Neural cell (in vitro differentiated cells): ENCODE data around the gene GOLGA2. TPM values are rescaled to one million over a fixed set of nuclear protein-coding genes. Genes with fewer than 3 reads are reported as not detected.

ENCODE experiments used
- H2AFZ ChIP-seq: fragments of 200-600, 300-800 bp; sonication (generic), shearing (Covaris generic); 2 replicates; pipeline ENCODE4 v1.6.0; 2014; ENCODE audit warnings: low read depth, mild to moderate bottlenecking, antibody characterized with exemption, low read length, moderate library complexity
- H3F3A ChIP-seq: fragments of 200-600 bp; shearing (Covaris generic); 2 replicates; pipeline ENCODE4 v1.6.1; 2016; ENCODE audit warnings: mild to moderate bottlenecking, moderate library complexity, mixed read lengths, antibody characterized with exemption, low read length; ENCODE audit not compliant: insufficient read depth, poor library complexity, severe bottlenecking
- H3K27ac ChIP-seq: fragments of 200-600, 300-800 bp; sonication (generic), shearing (Covaris generic); 2 replicates; pipeline ENCODE4 v1.5.1; 2014; ENCODE audit warnings: mild to moderate bottlenecking, low read length, moderate library complexity
- H3K27me3 ChIP-seq: fragments of 300-800, 200-600 bp; sonication (generic), shearing (Covaris generic); 2 replicates; pipeline ENCODE4 v1.6.0; 2014; ENCODE audit warnings: mild to moderate bottlenecking, low read depth, low read length, moderate library complexity; ENCODE audit not compliant: insufficient read depth
- H3K36me3 ChIP-seq: fragments of 300-800, 200-600 bp; sonication (generic), shearing (Covaris generic); 2 replicates; pipeline ENCODE4 v1.5.1; 2014; ENCODE audit warnings: mild to moderate bottlenecking, antibody characterized with exemption, low read length, moderate library complexity; ENCODE audit not compliant: insufficient read depth
- H3K4me2 ChIP-seq: fragments of 300-800, 200-600 bp; sonication (generic), shearing (Covaris generic); 2 replicates; pipeline ENCODE4 v1.6.0; 2014; ENCODE audit warnings: mild to moderate bottlenecking, low read length
- H3K4me3 ChIP-seq: fragments of 300-800, 200-600 bp; sonication (generic), shearing (Covaris generic); 2 replicates; pipeline ENCODE4 v1.5.1; 2014; ENCODE audit warnings: mild to moderate bottlenecking, low read length, moderate library complexity
- H3K79me2 ChIP-seq: fragments of 200-600 bp; shearing (Covaris generic); replicated peaks from 2 replicates; pipeline ENCODE4 v1.6.0; 2014; ENCODE audit warnings: mild to moderate bottlenecking, low read length, moderate library complexity; ENCODE audit not compliant: insufficient read depth
- H3K9ac ChIP-seq: fragments of 300-800, 200-600 bp; sonication (generic), shearing (Covaris generic); 2 replicates; pipeline ENCODE4 v1.6.1; 2016; ENCODE audit warnings: mild to moderate bottlenecking, low read length, mixed read lengths
- H3K9me2 ChIP-seq: fragments of 200-600 bp; shearing (Covaris generic); 2 replicates; pipeline ENCODE4 v1.6.1; 2016; ENCODE audit warnings: mild to moderate bottlenecking, low read length, mixed read lengths; ENCODE audit not compliant: insufficient read depth
- H3K9me3 ChIP-seq: fragments of 200-600, 300-800 bp; sonication (generic), shearing (Covaris generic); 2 replicates; pipeline ENCODE4 v1.6.1; 2016; ENCODE audit warnings: mild to moderate bottlenecking, mixed run types, low read length, moderate library complexity, mixed read lengths
- H4K20me1 ChIP-seq: fragments of 200-600 bp; shearing (Covaris generic); 2 replicates; pipeline ENCODE4 v1.6.1; 2016; ENCODE audit warnings: mild to moderate bottlenecking, mixed run types; ENCODE audit not compliant: insufficient read depth
- CTCF ChIP-seq: fragments of 450-650 bp; IDR thresholded peaks from 2 replicates; pipeline ENCODE4 v1.5.1; 2014; ENCODE audit warnings: antibody characterized with exemption, mild to moderate bottlenecking, moderate library complexity; ENCODE audit not compliant: poor library complexity, severe bottlenecking
- EP300 ChIP-seq: fragments of 450-650 bp; conservative IDR thresholded peaks from 2 replicates; pipeline ENCODE4 v1.6.1; 2014; ENCODE audit warnings: antibody characterized with exemption, mild to moderate bottlenecking, moderate library complexity; ENCODE audit not compliant: poor library complexity, severe bottlenecking
- EZH2 ChIP-seq: fragments of 200-600, 300-800 bp; shearing (Covaris generic), sonication (generic); IDR thresholded peaks from 2 replicates; pipeline ENCODE4 v1.6.1; 2014; ENCODE audit warnings: antibody characterized with exemption, low read length, borderline replicate concordance, mild to moderate bottlenecking; ENCODE audit not compliant: insufficient read depth, poor library complexity, severe bottlenecking
- MXI1 ChIP-seq: fragments of 450-650 bp; conservative IDR thresholded peaks from 2 replicates; pipeline ENCODE4 v1.6.1; 2014; ENCODE audit warnings: antibody characterized with exemption, mild to moderate bottlenecking; ENCODE audit not compliant: poor library complexity, severe bottlenecking
- POLR2AphosphoS5 ChIP-seq: IDR thresholded peaks from 2 replicates; pipeline ENCODE4 v1.6.1; 2012
- RAD21 ChIP-seq: fragments of 450-650 bp; conservative IDR thresholded peaks from 2 replicates; pipeline ENCODE4 v1.6.1; 2014; ENCODE audit warnings: antibody characterized with exemption, mild to moderate bottlenecking, moderate library complexity
- REST ChIP-seq: IDR thresholded peaks from 2 replicates; pipeline ENCODE4 v1.6.1; 2012; ENCODE audit warnings: borderline replicate concordance
- SMC3 ChIP-seq: fragments of 450-650 bp; conservative IDR thresholded peaks from 2 replicates; pipeline ENCODE4 v1.6.1; 2014; ENCODE audit warnings: antibody characterized with exemption, mild to moderate bottlenecking, moderate library complexity; ENCODE audit not compliant: poor library complexity
- TAF1 ChIP-seq: IDR thresholded peaks from 2 replicates; pipeline ENCODE4 v1.6.1; 2012; ENCODE audit warnings: low read depth
- polyA plus RNA-seq: library from polyadenylated mRNA; depleted of rRNA; stranded (reverse); fragments of >200 nt; gene quantifications from 2 replicates; pipeline ENCODE4 v1.2.3, GENCODE V29; 2014

Gene GOLGA2
- polyA plus RNA-seq, 1 donor from 2014 or later = 46.3 TPM

- Histone ChIP-seq H3K9me2 (no peaks in the 10 kb centered on the region), H3K9me3 (no peaks in the 10 kb centered on the region), H3K4me2 (no peak overlapping the region), H4K20me1 (no peaks in the 10 kb centered on the region), H3K79me2 (no peaks in the 10 kb centered on the region), H3K9ac (no peak overlapping the region), H3K36me3 (no peaks in the 10 kb centered on the region), H3F3A (no peaks in the 10 kb centered on the region), H3K4me3 (no peak overlapping the region), H3K27ac (no peak overlapping the region), H3K27me3 (no peaks in the 10 kb centered on the region), H2AFZ (no peak overlapping the region)
- no peak for TF ChIP-seq EZH2
- no peak for TF ChIP-seq CTCF
- no peak for TF ChIP-seq POLR2AphosphoS5
- TF ChIP-seq TAF1 = no peak
- TF ChIP-seq SMC3 = no peak
- no peak for TF ChIP-seq MXI1
Measured at GRCh38 chr9:128213746-128214497, 61.9 kb downstream of the GOLGA2 start.

GRCh38 chr9:128211981-128212281, 63.9 kb downstream of the GOLGA2 start:
- Histone ChIP-seq H3K4me3 (no peak overlapping the region), H2AFZ (no peak overlapping the region), H3K9ac (no peak overlapping the region), H4K20me1 (no peaks in the 10 kb centered on the region), H3K9me3 (no peaks in the 10 kb centered on the region), H3K79me2 (no peaks in the 10 kb centered on the region), H3K27ac (no peak overlapping the region), H3F3A (no peaks in the 10 kb centered on the region), H3K36me3 (no peaks in the 10 kb centered on the region), H3K4me2 (no peak overlapping the region), H3K27me3 (no peaks in the 10 kb centered on the region), H3K9me2 (no peaks in the 10 kb centered on the region)
- TF ChIP-seq CTCF (no peak), MXI1 (no peak)

GRCh38 chr9:128211186-128211980, 64.4 kb downstream of the GOLGA2 start:
- no peaks in the 10 kb centered on the region for H4K20me1 ChIP-seq
- H3K36me3 ChIP-seq = no peaks in the 10 kb centered on the region
- H2AFZ ChIP-seq = no peak overlapping the region
- TF ChIP-seq SMC3 (no peak), EZH2 (no peak), MXI1 (no peak), REST (no peak), POLR2AphosphoS5 (no peak), CTCF (no peak), EP300 (no peak), RAD21 (no peak), TAF1 (no peak)
- no peaks in the 10 kb centered on the region for H3K27me3 ChIP-seq
- peaks cover under 1% of the 10 kb centered on the region for H3K79me2 ChIP-seq
- H3K4me2 ChIP-seq = no peak overlapping the region
- H3K9ac ChIP-seq = no peak overlapping the region
- no peaks in the 10 kb centered on the region for H3K9me2 ChIP-seq
- no peak overlapping the region for H3K27ac ChIP-seq
- no peaks in the 10 kb centered on the region for H3F3A ChIP-seq
- no peak overlapping the region for H3K4me3 ChIP-seq
- no peaks in the 10 kb centered on the region for H3K9me3 ChIP-seq
